GM13977 (cell line): ENCODE results near the gene NKX2-4.
"Not testable (repeated sequence)": the region's sequence is repeated elsewhere in the genome, so short reads cannot be mapped to it uniquely, and the experiment has no call there.

Source experiments
- DNase-seq: peaks from one replicate; pipeline ENCODE4 v3.0.0; 2012; ENCODE audit warnings: low spot score
- CTCF ChIP-seq: IDR thresholded peaks from 2 replicates; pipeline ENCODE4 v1.5.1; 2012; ENCODE audit warnings: mild to moderate bottlenecking, control low read depth; ENCODE audit not compliant: insufficient read depth; ENCODE audit errors: extremely low read depth, missing control alignments
- in situ Hi-C: fragments of 300-500 bp; cut with MboI; formaldehyde crosslinking; loops from one replicate; pipeline ENCODE4 v1.12.0; 2022; ENCODE audit warnings: low sequenced_read_pairs, low pct_unique_long_range_greater_than_20kb, mixed read lengths, inconsistent platforms; ENCODE audit not compliant: unreplicated experiment

The NKX2-4 gene

GRCh38 chr20:21432911-21433310 is 35.6 kb upstream of the NKX2-4 start:
- TF ChIP-seq CTCF: no peak
- in situ Hi-C loops: no loop called here
- DNase-seq: no peak

- no peak for TF ChIP-seq CTCF
- in situ Hi-C loops: no loop called here
- DNase-seq: no peak
These were observed 32.7 kb upstream of the NKX2-4 start for GRCh38 chr20:21430020-21430419.

- no peak for TF ChIP-seq CTCF
- in situ Hi-C loops: no loop called here
- no peak for DNase-seq
These were observed 27.5 kb upstream of the NKX2-4 start for GRCh38 chr20:21424846-21425245.

DNA sequence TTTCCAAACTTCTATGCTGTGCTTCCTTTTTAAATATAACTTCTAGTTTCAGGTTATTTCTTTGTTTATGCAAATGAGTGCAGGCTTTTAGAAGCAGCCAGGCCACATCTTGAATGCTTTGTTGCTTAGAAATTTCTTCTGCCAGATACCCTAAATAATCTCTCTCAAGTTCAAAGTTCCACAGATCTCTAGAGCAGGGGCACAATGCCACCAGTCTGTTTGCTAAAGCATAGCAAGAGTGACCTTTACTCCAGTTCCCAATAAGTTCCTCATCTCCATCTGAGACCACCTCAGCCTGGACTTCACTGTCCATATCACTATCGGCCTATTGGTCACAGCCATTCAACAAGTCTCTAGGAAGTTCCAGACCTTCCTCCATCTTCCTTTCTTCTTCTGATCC is 26.4 kb upstream of the NKX2-4 start:
- DNase-seq, in situ Hi-C loops: not testable (repeated sequence)

GRCh38 chr20:21421601-21422236 is 24.4 kb upstream of the NKX2-4 start:
- no peak for TF ChIP-seq CTCF
- DNase-seq: no peak
- in situ Hi-C loops: no loop called here

GRCh38 chr20:21419147-21419546 is 21.8 kb upstream of the NKX2-4 start:
- DNase-seq, in situ Hi-C loops: not testable (repeated sequence)

GRCh38 chr20:21413996-21414395 is 16.7 kb upstream of the NKX2-4 start:
- DNase-seq, in situ Hi-C loops: not testable (repeated sequence)

GRCh38 chr20:21411725-21412124 is 14.4 kb upstream of the NKX2-4 start:
- no peak for DNase-seq
- in situ Hi-C loops: no loop called here
- TF ChIP-seq CTCF: no peak
